Globus pallidus (tissue), 1 donor: ENCODE results near the gene DFFB.
"Not testable (repeated sequence)": the region's sequence is repeated elsewhere in the genome, so short reads cannot be mapped to it uniquely, and the experiment has no call there.

Experiments used
- DNase-seq: peaks from one replicate; pipeline ENCODE4 v3.0.0-alpha.2; 2015; ENCODE audit warnings: low spot score

The DFFB gene

GRCh38 chr1:3910049-3910731, 52.9 kb downstream of the DFFB start:
- DNase-seq: no peak

- DNase-seq: no peak
Observed at GRCh38 chr1:3910857-3911845, 53.9 kb downstream of the DFFB start.

GRCh38 chr1:3911981-3912808, 54.9 kb downstream of the DFFB start:
- no peak for DNase-seq

GRCh38 chr1:3912809-3913685, 55.8 kb downstream of the DFFB start:
- DNase-seq: no peak

GRCh38 chr1:3914331-3914851, 57.1 kb downstream of the DFFB start:
- no peak for DNase-seq

GRCh38 chr1:3914911-3915310, 57.6 kb downstream of the DFFB start:
- no peak for DNase-seq

GRCh38 chr1:3915551-3916121, 58.4 kb downstream of the DFFB start:
- DNase-seq: no peak

GRCh38 chr1:3917761-3918160, 60.5 kb downstream of the DFFB start:
- no peak for DNase-seq

- not testable (repeated sequence) for DNase-seq
Observed at GRCh38 chr1:3918359-3918758, 61.1 kb downstream of the DFFB start.

GRCh38 chr1:3918966-3919611, 61.8 kb downstream of the DFFB start:
- DNase-seq: no peak

- no peak for DNase-seq
Observed at GRCh38 chr1:3919706-3920105, 62.4 kb downstream of the DFFB start.

GRCh38 chr1:3921765-3922164, 64.5 kb downstream of the DFFB start:
- DNase-seq: no peak

- DNase-seq: no peak
Observed at GRCh38 chr1:3922201-3922725, 65.0 kb downstream of the DFFB start.

GRCh38 chr1:3922851-3923250, 65.6 kb downstream of the DFFB start:
- DNase-seq: no peak

- no peak for DNase-seq
Observed at GRCh38 chr1:3923378-3924185, 66.3 kb downstream of the DFFB start.

- no peak for DNase-seq
Observed at GRCh38 chr1:3924186-3924824, 67.0 kb downstream of the DFFB start.

- no peak for DNase-seq
Observed at GRCh38 chr1:3924825-3925220, 67.5 kb downstream of the DFFB start.

- DNase-seq: no peak
Observed at GRCh38 chr1:3925256-3925655, 68.0 kb downstream of the DFFB start.

GRCh38 chr1:3925762-3926161, 68.5 kb downstream of the DFFB start:
- no peak for DNase-seq
